GM04504 (cell line): Measurements from ENCODE around the gene TPD52L1.

ENCODE experiments used
- DNase-seq: peaks from one replicate; pipeline ENCODE4 v3.0.0-alpha.2; 2012; ENCODE audit warnings: low read depth

The TPD52L1 gene

DNA sequence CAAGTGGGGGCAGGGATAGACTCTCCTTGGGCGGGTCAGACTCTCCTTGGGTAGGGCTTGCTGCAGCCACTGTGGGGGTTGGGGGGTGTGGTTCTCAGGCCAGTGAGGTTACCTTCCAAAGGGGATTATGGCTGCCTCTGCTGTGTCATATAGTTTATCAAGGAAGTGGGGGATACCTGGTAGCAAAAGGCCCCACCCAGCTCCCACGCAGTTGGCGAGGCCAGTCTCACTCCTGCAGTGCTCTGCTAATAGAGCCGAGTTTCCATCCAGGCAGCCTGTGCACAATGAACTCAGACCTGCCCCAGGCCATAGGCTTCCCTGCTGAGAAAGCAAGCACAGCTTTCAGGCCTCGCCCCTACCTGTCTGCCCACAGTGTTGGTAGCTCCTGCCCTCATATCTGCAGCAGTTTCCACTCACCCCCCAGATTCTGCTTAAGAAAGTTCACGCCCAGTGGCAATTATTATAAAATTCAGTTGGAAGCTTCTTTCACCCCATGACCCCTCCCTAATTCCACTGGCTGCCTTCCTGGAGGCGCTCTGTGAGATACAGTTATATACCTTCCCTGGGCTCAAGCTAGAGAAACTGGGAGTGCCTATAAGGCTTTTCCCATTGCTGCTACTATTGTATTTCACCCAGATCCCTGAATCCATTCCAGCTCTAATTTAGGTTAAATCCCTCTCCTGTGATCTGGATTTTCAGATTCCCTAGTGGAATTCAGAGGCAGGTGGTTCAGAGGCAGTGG is 92.1 kb downstream of the TPD52L1 start:
- no peak for DNase-seq

DNA sequence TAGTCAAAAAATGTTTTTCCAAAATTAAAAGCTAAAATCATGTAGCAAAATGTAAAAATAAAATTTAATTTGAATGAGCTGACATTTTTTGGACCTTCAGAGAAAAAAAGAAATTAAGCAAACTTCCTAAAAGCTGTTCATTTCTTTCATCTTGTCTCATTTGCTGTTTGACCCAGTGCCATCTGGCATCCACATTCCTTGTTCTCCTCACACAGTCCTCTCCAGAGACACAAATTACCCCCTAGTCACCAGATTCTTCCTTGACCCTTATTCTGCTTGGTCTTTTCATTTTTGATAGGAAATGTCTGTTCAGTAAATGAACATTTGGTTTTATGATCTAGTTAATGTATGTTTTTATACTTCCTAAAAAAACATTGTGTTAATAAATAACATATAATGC is 93.0 kb downstream of the TPD52L1 start:
- no peak for DNase-seq

GRCh38 chr6:125248136-125248535 is 94.6 kb downstream of the TPD52L1 start:
- DNase-seq, result no peak

GRCh38 chr6:125250511-125250910 is 96.9 kb downstream of the TPD52L1 start:
- no peak for DNase-seq

- no peak for DNase-seq
Observed at GRCh38 chr6:125251516-125252220, 98.1 kb downstream of the TPD52L1 start.

- no peak for DNase-seq
Observed at GRCh38 chr6:125252891-125253290, 99.3 kb downstream of the TPD52L1 start.

DNA sequence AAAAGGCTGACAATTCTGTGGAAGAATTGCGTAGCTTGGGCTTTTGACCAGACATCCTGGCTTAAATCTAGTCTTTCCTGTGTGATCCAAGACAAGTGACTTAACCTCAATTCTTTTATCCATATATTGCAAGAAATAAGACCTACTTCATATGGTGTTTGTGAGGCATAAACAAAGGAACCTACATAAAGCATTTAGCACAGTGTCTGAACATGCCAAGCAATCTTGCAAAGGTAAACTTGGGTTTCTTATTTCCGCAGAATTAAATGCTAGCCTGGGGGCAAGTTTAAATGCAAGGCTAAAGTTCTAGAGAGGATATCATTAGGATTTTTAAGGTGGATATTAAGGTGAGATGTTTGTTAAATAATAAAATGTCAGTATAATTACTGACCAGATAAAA is 100.3 kb downstream of the TPD52L1 start:
- no peak for DNase-seq

DNA sequence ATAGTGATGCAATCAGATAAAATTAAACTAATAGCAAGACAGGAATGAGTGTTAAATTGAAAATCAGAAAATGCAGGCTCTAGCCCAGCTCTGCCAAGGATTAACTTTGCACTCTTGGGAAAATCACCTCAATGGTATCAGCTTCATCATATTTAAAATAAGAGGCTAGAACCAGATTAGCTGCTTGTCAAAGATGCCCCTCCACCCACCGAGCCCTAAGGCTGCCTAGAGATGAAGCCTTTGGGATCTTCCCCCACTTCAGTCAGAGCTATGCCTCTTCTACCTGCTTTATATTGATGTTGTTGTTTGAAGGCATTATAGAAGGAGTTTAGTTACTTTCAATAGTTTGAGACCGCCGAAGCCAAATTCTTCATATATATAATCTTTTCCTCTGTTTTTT is 100.7 kb downstream of the TPD52L1 start:
- DNase-seq, result no peak

- DNase-seq, result no peak
Observed at GRCh38 chr6:125255201-125255600, 101.6 kb downstream of the TPD52L1 start.

DNA sequence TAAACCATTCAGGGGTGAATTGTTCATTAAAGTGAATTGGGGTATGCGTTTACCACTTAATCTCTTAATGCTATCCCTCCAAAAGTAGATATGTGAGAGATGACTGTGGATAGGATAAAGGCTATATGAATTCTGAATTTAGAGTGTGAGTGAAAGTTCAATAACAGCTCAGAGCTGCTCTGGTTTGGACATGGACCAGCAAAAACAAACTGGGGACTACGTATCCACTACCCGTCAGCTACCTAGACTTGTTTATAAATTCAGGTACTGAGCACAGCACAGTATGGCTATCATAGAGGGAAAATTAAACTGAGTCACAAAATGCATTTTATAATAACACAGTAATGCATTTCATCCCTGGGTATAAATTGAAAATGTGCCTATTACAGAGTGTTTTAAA is 103.8 kb downstream of the TPD52L1 start:
- no peak for DNase-seq

- DNase-seq, result no peak
Observed at GRCh38 chr6:125258651-125259353, 105.2 kb downstream of the TPD52L1 start.

DNA sequence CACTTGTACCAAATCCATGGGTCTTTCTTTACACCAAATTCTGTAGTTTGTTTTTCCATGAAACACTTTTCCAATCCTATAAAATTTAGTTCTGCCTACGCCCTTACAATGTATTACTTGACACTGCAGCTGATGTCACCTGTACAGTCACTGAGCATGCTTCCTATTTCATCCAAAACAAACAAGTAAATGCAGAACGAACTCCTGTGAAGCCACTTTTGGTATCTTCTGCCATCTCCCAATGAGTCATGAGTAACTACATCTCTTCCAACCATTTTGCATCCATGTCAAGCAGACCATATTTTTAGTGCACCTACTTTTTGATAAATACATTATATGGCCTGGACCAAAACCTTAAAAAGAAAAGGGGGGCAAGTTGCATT is 105.8 kb downstream of the TPD52L1 start:
- DNase-seq, result no peak

DNA sequence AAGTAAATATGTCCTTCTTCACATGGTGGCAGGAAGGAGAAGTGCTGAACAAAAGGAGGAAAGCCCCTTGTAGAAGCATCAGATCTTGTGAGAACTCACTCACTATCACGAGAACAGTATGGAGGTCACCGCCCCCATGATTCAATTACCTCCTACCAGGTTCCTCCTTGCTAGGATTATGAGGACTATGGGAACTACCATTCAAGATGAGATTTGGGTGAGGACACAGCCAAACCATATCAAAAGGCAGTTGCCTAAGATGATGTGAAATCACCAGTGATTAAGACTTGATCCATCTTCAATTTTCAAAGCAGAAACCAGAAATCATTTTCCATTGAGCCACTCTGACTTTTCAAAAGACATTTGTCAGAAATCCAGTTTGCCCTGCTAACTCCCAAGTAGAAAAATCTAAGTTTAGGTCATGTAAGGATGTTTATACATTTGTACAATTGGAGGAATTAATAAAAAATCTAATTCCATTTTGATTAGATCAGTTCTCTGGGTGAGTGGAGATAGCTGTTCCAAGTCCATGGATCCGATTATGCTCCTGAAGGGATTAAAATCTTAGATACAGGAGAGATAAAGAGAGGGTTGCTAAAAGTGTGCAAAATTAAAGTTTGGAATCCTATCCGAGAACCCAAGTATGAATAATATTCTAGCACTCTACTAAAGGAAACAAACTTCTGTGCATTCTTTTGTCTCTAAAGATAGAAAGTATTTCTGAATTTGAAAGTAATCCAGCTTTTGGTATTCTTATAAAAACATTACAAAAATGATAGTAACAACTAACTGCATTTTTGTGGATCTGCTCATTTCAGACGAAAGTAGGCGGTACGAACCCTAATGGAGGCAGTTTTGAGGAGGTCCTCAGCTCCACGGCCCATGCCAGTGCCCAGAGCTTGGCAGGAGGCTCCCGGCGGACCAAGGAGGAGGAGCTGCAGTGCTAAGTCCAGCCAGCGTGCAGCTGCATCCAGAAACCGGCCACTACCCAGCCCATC is 108.7 kb downstream of the TPD52L1 start:
- DNase-seq, result no peak

DNA sequence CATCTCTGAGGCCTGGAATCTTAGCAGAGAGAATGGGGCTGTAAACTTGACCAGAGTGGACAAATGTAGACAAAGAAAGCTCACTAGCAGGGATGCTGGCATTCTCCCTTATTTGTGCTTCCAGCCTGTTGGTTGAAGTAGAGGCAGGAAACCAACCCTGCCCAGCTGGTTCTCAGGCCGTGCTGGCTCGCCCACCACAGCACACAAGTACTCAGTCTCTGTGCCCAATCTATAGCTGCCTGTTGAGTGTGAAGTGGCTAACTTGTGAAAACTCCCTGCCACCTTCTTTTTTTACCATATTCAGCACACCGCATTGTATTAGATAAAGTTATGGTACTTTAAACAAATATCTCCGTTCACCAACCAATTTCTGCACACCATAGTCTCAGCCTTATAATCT is 110.9 kb downstream of the TPD52L1 start:
- DNase-seq, result no peak

DNA sequence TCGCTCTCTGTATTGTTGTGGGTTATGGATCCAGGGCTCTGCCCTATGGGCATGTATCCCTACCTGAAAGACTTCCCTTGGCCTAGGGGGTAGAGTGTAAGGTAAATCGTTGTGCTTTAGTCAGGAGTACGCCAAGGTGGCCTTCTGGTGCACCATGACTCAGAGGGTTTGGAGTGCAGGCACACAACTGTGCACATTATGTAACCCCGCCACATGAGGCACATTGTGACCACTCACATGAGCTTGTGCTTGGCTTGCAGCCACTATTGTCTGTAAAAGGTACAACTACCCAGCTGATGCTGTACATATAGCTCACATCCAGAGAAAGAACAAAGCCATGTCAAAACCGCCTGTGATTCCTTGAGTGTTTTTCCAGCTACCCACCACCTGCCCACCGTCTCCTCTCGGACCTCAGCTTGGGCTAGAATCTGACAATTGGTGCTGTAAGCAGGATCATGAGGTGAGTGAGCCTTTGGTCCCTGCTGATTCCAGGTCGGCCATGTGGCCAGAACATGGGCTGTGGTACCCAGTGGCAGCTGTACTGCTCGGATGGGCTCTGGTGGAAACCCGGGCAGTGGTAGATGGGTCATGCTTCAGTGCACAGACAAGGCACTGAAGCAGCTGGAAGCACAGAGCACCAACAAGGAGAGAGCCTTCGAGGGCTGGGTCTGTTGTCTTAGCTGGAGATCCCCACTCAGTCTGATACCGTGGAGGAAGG is 114.4 kb downstream of the TPD52L1 start:
- no peak for DNase-seq

- no peak for DNase-seq
Observed at GRCh38 chr6:125268765-125269164, 115.2 kb downstream of the TPD52L1 start.

- no peak for DNase-seq
Observed at GRCh38 chr6:125269328-125269985, 115.9 kb downstream of the TPD52L1 start.

DNA sequence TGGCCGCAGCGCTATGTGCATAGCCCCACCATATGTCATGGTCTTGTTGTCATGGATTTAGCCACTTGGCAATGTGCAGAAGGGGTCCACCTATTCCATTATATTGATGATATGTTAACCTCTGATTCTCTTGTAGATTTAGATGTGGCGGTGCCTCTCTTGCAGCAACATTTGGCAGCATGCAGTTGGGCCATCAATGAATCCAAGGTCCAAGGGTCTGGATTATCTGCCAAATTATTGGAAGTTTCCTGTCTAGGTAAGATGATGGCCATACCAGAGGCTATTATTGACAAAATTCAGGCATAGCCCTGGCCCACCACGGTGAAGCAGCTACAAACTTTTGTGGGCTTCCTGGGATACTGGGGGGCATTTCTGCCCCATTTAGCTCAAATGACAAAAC is 116.8 kb downstream of the TPD52L1 start:
- DNase-seq, result no peak

GRCh38 chr6:125271486-125272159 is 118.0 kb downstream of the TPD52L1 start:
- no peak for DNase-seq

GRCh38 chr6:125273251-125273650 is 119.7 kb downstream of the TPD52L1 start:
- DNase-seq, result no peak
